Glomerular endothelial cell (primary cell): Measurements from ENCODE around the gene CHMP1A. TPM values are rescaled to one million over a fixed set of nuclear protein-coding genes. Genes with fewer than 3 reads are reported as not detected.

Source experiments
- DNase-seq: peaks from one replicate; pipeline ENCODE4 v3.0.0-alpha.2; 2011; ENCODE audit warnings: low read depth, low spot score; ENCODE audit errors: extremely low read depth
- total RNA-seq: library from RNA; depleted of rRNA; stranded (reverse); fragments of >200 nt; gene quantifications from 2 replicates; pipeline ENCODE4 v1.2.3, GENCODE V29; 2015

Gene CHMP1A
- total RNA-seq, 1 donor from 2014 or later: 121 TPM

DNA sequence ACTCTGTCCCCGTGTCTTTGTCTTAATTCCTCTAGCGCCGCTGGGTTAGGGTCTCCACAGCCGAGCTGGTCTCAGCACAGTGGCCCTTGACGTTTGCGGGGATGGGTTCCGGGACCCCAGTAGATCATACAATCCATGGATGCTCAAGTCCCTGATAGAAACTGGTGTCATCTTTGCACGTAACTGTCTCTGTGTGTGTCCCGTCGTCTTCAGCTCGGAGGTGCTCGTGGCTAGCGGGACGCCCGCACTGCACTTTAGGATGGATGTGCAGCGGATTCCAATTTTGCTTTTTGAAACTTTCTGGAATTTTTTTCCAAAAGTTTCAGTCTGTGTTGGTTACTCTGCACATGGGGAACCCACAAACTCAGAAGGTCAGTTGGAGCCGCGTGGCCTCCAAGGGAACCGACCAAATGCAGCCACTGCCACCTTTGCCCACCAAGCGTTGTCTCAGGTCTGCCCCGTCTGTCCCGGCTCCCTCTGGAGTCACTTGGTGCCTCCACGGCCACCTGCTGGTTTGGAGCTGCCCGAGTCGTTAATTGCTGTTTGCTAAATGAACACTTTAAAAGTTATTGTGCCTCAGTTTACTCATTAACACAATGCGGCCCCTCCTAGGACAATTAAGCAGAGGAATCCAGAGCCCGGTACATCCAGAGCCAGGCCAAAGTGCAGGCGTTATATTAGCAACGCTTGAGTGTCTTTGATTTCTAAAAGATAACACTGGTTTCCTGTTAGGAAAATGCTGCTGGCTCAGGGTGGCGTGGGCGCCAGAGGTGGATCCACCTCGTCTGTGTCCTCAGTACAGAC is 49.4 kb downstream of the CHMP1A start:
- no peak for DNase-seq

DNA sequence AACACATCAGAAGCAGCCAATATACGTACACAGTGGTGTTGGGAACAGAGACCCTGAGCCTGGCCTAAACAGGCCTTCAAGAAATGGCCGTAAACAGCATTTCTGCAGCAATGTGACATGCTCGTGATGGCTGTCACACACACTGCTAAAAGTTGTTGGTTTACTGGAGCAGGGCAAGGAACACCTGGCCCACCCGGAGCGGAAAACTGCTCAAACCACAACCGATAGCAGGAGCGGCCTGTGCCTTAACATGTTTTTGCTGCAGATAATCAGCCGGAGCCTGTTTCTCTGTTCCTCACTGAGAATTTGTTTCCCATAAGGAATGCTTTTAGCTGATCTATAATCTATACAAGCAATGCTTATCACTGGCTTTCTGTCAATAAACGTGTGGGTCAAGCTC is 50.1 kb downstream of the CHMP1A start:
- no peak for DNase-seq

DNA sequence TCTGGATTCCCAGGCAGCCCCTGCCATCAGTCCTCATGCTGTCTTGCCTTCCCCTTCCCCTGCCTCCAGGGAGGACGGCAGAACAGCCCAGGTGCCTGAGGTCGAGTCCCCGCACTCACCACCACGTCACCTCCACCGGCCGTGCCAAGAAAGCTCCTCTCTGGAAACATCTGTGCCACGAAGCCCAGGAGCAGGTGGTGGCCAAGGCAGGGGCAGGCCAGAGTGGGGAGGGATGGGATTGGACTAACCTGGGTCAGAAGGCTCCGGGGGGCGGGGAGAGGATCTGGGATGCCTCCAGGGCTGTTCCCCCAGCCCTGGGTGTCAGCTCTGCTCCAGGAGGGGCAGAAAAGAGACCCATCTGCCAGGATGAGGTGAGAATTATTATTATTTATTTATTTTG is 51.5 kb downstream of the CHMP1A start:
- no peak for DNase-seq

DNA sequence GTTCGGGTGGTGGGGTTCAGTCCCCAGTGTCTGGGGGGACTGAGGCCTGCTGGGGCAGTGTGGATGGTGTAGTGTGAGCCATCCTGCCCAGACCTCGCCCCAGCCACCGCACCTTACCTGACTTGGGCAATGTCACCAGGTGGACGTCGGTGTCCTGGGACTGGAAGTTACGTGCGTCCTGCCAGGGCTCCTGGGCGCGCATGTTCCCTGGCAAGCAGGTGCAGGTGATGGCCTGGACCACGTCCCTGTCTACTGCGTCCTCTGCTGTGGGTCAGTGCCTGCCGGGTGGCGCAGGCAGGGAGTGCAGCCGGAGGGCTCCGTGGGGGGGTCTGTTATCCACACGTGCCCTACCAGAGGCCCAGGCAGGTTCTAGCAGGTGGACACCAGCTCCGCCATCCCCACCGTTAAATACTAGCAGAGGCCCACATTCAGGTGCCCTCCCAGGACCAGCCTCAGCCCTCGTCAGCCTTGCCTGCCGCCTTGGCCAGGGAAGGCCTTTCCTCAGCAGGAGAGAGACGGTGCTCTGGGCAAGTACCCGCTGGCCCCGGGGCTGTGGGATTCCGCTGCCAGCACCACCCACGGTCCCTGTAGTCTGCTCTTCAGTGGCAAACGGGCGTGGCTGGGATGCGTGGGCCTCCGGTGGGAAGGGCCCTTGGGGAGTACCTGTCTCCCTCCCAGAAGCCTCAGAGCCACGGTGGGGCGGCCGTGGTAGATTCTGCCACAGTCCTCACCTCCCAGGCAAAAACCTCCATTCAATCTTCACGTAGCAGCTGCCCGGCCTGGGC is 52.1 kb downstream of the CHMP1A start:
- no peak for DNase-seq

DNA sequence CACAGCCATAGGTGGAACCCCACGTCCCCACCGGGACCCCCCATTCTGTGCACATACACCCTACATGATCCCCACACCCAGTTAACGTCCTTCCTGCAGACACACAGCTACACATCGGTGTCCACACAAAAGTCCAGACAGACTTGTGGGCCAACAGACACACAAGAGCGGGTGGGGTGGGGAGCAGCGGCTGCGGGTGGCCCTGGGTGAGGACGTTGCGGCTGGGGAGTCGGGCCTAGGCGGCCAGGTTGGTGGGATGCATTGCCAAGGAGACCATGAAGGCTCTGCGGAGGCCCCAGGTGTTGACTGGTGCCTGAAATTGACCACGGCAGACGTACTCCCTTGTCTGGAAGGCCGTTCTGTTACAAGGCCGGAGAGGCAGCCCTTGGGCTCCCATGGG is 52.7 kb downstream of the CHMP1A start:
- DNase-seq: no peak

DNA sequence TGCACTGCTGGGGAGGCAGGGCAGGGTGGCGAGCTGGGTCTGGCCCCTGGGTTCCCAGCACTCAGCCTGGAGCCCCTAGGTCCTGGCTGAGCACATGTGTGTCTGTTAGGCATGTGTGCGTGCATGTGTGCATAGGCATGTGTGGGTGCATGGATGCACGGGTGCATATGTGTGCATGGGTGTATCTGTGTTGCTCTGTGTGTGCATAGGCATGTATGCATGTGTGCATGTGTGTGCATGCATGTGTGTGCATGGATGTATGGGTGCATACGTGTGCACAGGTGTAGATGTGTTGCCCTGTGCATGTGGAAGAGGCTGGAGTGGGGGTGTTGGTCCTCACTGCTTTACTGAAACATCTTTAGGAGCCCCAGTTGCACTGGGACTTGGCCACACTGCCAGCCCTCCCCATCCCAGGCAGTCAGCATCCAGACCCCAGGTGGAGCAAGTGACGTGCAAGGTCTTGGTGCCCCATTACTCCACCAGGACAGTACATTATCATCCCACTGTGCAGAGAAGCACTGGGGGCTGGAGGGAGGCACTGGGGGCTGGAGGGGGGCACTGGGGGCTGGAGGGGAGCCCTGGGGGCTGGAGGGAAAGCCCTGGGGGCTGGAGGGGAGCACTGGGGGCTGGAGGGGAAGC is 54.4 kb downstream of the CHMP1A start:
- no peak for DNase-seq

DNA sequence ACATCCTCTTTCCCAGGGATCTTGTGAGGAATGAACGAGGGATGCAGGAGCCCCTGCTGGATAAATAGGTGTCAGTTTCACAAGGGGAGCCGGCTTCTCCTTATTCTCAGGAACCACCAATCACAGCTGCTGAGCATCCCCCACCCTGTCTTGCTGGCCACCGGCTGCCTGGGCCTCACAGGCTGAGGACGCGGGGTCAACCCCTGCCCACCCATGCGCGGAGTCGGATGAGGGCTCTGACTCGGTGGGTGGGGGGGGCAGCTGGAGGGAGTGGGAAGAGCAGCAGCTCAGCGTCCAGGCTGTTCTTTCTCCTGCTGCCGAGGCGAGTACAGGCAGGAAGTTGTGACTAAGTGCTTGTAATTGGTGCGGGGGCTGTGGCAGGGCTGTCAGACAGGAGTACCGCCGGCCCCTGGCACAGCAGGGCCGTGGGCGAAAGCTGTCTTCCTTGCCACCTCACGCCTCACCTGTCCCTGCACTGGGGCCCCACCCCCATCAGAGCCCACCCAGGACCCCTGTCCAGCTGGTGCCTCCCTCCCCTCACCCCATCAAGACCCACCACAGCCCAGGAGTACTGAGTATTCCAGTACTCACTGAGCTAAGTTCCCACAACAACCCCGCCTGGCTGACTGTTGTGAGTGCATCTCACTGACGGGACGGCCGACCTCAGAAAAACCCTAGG is 55.1 kb downstream of the CHMP1A start:
- no peak for DNase-seq

DNA sequence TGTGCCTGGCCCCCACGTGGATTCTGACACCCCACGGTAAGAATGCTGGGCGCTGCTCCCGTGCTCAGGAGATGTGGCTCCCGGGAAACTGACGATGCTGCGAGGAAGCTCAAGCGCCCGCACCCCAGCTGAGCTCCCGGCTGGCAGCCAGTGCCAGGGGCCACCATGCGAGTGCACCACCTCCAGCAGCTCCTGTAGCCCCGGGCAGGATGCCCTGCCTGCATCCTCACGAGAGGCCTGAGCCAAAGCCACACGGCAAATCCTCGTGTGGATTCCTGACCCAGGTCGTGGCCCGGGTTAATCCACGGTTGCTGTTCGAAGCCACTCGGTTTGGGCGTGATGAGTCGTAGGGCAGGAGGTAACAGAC is 55.6 kb downstream of the CHMP1A start:
- DNase-seq: no peak

DNA sequence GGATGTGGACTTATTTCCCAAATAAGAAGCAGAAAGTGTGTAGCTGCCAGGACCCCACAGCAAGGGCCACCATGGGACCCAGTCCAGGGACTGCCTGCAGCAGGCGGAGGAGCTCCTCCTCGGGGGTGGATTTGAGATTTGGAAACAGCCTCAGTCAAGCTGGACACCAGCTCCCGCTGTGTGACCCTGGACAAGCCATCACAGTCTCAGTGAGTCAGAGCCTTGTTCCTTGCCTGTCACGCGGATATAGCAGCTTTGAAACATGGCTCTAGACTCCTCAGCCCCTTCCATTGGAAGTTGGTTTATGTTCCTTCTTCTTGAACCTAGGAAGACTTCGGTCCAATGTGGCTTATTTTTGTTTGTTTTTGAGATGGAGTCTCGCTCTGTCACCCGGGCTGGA is 56.6 kb downstream of the CHMP1A start:
- no peak for DNase-seq

DNA sequence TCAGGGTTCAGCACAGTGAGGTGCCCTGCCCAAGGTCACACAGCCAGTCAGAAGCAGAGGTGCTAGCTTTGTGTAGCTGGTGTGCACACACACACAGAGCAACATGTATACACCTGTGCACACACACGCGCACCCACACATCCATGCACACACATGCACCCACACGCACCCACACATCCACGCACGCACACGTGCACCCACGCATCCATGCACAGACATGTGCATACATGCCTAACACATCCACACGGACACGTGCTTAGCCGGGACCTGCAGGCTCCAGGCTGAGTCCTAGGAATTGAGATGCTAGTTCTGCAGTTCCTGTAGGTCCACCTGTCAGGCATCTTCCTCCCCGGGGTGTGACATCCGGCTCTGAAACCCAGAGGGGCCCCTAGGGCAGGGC is 57.1 kb downstream of the CHMP1A start:
- DNase-seq: no peak

DNA sequence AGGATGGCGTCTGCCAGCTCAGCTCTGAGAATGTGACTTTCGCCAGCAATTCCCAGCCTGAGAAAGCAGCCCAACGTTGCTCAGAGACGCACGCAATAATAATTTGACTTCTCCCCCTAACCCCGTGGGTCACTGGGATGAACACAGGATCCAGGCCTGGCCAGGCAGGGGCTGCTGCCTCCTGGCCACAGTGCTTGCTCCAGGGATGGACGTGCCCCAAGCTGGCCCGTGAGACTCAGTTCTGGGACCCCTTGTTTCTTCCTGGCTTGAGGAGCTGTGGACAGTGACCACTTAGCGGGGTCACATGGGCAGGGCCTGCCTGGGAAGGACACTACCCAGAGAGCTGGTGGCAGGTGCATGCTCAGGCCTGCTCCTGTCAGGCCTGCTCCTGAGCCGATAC is 57.6 kb downstream of the CHMP1A start:
- DNase-seq: no peak

DNA sequence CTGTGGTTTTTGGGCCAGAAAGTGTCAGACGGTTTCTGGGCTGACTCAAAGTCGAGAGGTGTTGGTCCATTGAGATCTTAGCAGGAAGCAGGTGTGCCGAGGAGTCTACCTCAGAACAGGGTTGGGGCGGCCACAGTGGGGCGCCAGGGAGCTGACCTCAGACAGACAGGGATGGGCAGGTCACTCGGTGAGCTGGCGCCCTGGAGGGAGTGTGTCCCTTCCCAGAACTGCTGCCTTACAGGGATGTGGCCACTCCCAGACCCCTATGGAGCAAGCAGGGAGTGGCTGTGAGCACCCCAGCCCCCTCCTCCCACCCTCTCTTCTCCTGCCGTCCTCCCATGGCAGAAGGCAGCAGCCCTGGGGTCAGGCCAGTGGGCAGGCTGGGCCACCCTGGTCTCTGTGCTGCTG is 58.1 kb downstream of the CHMP1A start:
- DNase-seq: no peak

DNA sequence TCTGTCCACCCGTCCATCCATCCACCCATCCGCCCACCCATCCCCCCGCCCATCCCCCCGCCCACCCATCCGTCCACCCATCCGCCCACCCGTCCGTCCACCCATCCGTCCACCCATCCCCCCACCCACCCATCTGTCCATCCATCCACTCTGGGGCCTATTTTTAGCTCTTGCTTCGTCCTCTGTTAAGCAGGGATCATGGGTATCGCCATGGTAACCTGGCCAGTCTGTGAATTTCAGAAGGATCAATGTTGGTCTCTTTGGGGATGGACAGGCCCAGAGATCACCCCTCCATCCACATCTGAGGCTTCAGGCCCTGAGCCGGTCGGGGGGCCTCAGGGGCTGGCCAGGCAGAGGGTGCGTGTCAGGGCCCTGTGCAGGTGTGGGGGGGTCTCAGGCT is 59.3 kb downstream of the CHMP1A start:
- no peak for DNase-seq

DNA sequence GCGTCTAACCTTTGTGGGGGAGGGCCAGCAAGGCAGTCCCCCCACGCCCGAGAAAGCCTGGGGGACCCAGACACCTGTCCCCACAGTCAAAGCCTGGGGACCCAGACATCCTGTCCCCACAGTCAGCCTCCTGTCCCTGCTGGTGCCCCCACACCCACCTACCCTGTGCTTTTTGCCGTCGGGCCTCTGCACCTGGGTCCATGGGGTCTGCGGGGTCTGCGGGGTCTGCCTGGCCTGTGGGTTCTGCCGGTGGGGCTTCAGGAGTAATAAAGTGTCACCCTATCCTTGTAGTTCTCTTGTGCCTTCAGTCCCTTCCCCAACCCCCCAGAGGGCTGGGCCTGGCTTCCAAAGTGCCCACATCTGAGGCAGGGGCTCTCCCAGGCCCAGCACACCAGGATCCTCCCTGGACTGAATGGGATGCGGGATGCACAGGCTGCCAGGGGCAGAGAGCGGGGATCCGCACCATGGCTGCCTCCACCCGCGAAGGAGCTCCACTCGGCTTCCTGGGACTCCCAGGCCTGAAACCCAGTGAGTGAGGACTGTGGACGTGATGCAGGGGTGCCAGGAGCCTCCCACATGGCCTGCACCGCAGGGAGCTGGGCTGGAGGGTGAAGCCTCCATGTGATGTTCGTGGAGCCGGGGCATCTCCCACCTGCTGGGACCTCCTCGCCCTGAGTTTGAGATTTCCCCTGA is 60.4 kb downstream of the CHMP1A start:
- DNase-seq: no peak

DNA sequence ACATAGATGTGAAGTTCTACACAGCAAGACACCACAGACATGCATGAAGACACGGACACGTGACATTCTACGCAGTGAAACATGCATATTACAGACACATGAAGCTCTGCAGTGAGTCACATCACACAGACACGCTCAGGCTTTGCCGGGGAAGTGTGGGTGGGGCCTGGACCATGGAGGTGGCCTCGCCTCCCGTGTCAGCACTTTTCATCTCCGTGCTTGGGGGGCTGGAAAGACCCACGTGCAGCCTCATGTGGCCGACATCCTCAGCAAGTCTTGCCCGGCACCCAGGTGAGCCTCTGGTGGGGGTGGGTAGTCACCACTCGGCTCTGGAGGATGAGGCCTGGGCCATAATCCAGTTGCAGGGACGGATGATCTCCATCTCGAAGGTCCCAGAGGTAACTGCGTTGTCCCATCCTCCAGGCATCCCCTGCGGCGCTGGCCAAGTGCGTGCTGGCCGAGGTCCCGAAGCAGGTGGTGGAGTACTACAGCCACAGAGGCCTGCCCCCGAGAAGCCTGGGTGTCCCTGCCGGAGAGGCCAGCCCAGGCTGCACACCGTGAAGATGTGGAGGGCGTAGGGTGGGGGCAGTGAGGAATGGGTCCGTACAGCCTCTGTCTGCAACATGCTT is 61.3 kb downstream of the CHMP1A start:
- DNase-seq: no peak

DNA sequence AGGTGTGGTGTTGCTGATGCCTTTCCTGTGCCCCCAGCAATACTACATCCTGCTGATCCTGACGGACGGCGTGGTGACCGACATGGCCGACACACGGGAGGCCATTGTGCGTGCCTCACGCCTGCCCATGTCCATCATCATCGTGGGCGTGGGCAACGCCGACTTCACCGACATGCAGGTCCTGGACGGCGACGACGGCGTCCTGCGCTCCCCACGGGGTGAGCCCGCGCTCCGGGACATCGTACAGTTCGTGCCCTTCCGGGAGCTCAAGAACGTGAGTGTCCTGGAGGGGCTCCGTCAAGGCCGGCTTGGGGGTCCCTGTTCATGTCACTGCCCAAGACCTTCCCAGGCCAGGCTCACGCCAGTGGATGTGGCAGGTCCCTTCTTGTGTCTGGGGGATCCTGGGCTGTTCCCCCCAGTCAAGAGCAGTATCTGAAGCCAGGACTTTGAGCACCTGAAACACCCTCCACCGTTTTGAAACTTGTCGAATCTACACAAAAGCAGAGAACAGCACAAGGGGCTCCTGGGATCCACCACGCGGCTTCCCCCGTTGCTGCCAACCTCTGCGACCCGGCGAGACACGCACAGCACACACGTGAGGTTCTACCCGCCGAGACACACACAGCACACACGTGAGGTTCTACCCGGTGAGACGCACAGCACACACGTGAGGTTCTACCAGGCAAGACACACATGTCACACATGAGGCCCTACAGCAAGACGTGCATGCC is 62.0 kb downstream of the CHMP1A start:
- DNase-seq: no peak
